Panc1 (cell line): ENCODE data around the gene TLCD3B. TPM values are rescaled to one million over a fixed set of nuclear protein-coding genes. Genes with fewer than 3 reads are reported as not detected.

Source experiments
- ATAC-seq: fragments of 200-7000 bp; cut with Tn5 transposase; 2 replicates; pipeline ENCODE4 v1.9.1; 2020; ENCODE audit warnings: mild to moderate bottlenecking, moderate library complexity
- BruUV-seq: library from RNA; stranded (reverse); fragments of 400-500 nt; replicated peaks from 2 replicates; lab custom pipeline; 2021; lab: Mats Ljungman, UMichigan
- CTCF ChIA-PET: fragments of 300-600 bp; sonication (Branson Sonifier 250); formaldehyde crosslinking; loops from one replicate; lab custom pipeline; 2022; ENCODE audit warnings: antibody characterized with exemption; lab: Charles Lee
- POLR2A ChIA-PET: fragments of 300-600 bp; sonication (Branson Sonifier 250); formaldehyde crosslinking; loops from one replicate; lab custom pipeline; 2022; ENCODE audit warnings: antibody characterized with exemption; lab: Charles Lee
- DNase-seq: peaks from one replicate; pipeline ENCODE4 v3.0.0-alpha.2; 2010; ENCODE audit warnings: low read depth, low spot score
- H3K27ac ChIP-seq: 2 replicates; pipeline ENCODE4 v1.5.1; 2011; ENCODE audit warnings: mild to moderate bottlenecking, low read length, inconsistent platforms
- H3K27me3 ChIP-seq: fragments of 200-500 bp; sonication (Bioruptor generic); 2 replicates; pipeline ENCODE4 v1.6.0; 2014; ENCODE audit warnings: low read length, inconsistent platforms; ENCODE audit not compliant: control insufficient read depth, insufficient read depth
- H3K36me3 ChIP-seq: fragments of 200-500 bp; sonication (Bioruptor generic); 2 replicates; pipeline ENCODE4 v1.5.1; 2014; ENCODE audit warnings: inconsistent platforms, mild to moderate bottlenecking, low read length, moderate library complexity; ENCODE audit not compliant: control insufficient read depth, insufficient read depth
- H3K4me1 ChIP-seq: 2 replicates; pipeline ENCODE4 v1.5.1; 2011; ENCODE audit warnings: inconsistent platforms, mild to moderate bottlenecking, low read length, moderate library complexity; ENCODE audit not compliant: control insufficient read depth, insufficient read depth
- H3K4me3 ChIP-seq, 2 experiments: 2 replicates each; pipeline ENCODE4 v1.5.1; 2011 to 2012; ENCODE audit warnings: low read depth in 2 of 2, low read length in 2 of 2, mild to moderate bottlenecking in 2 of 2, inconsistent platforms in 1 of 2, moderate library complexity in 1 of 2
- H3K9me3 ChIP-seq: fragments of 200-500 bp; sonication (Bioruptor generic); 2 replicates; pipeline ENCODE4 v1.5.1; 2014; ENCODE audit warnings: low read depth, mild to moderate bottlenecking, inconsistent platforms, low read length, moderate library complexity; ENCODE audit not compliant: control insufficient read depth, insufficient read depth
- POLR2AphosphoS5 ChIP-seq: IDR thresholded peaks from 2 replicates; pipeline ENCODE4 v1.6.1; 2012; ENCODE audit warnings: mild to moderate bottlenecking, low read depth, low read length, moderate library complexity
- SIN3A ChIP-seq: IDR thresholded peaks from 2 replicates; pipeline ENCODE4 v1.6.1; 2012; ENCODE audit warnings: low read depth, mild to moderate bottlenecking, low read length, moderate library complexity, borderline replicate concordance; ENCODE audit not compliant: insufficient read depth
- TCF7L2 ChIP-seq: IDR thresholded peaks from 2 replicates; pipeline ENCODE4 v1.6.1; 2011; ENCODE audit warnings: mild to moderate bottlenecking, low read depth, low read length, inconsistent platforms
- in situ Hi-C: cut with HindIII; loops from 2 replicates; pipeline ENCODE4 v1.10.0; 2016; ENCODE audit warnings: low sequenced_read_pairs, low pct_unique_long_range_greater_than_20kb
- intact Hi-C: fragments of 100-400 bp; cut with micrococcal nuclease; formaldehyde crosslinking; loops from one replicate; pipeline ENCODE4 v1.10.0; 2022; ENCODE audit not compliant: unreplicated experiment
- total RNA-seq: library from RNA; stranded (reverse); gene quantifications from one replicate; pipeline ENCODE4 v1.2.1, GENCODE V29; 2021; ENCODE audit not compliant: unreplicated experiment
- TF ChIP-seq, protein P1 (sequence below), 2 experiments: IDR thresholded peaks; 2 replicates each; pipeline ENCODE4 v1.6.1; 2011 to 2012; ENCODE audit warnings: low read depth in 2 of 2, control low read depth in 1 of 2, low read length in 1 of 2, mild to moderate bottlenecking in 1 of 2, moderate library complexity in 1 of 2; ENCODE audit not compliant: insufficient read depth in 1 of 2
- TF ChIP-seq, protein P2 (sequence below): fragments of 450-650 bp; IDR thresholded peaks from 2 replicates; pipeline ENCODE4 v1.5.1; 2017; ENCODE audit warnings: mild to moderate bottlenecking

Gene TLCD3B
- total RNA-seq, 1 experiment from 2014 or later, result 3.5 TPM

DNA sequence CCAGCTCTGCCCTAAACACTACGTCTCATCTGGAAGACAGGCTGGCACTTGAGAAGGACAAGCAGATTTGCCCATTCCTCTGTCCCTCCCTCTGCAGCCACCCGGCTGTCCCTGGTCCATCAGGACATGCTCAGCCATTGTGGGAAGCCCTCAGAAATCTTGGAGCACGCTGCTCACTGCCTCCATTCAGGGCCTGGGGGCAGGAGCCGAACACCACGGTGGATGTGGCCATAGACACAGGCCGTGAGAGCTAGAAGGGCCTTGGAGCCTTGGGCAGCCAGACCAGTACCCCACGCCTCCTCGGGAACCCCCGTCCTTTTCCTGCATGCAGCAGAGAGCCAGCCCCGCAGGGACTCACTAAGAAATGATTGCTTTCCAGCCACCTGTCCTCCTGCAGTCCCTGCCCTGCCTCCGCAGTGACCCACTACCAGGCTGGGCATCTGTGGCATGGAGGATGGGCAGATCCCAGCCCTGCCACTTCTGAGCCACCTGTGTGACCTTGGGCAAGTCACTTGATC lies 23.6 kb downstream of the TLCD3B start:
- ATAC-seq (no peak), DNase-seq (no peak)
- CTCF ChIA-PET, result no interaction called here
- H3K4me1 ChIP-seq, result 0 out of 2 replicates have a peak, but pooled peaks cover 3% of the 10 kb centered on the region
- H3K27me3 ChIP-seq, result no peaks in the 10 kb centered on the region
- H3K27ac ChIP-seq, result no peak overlapping the region
- POLR2A ChIA-PET, result no interaction called here
- no TSS peak for BruUV-seq
- intact Hi-C loops, result no loop called here
- TF ChIP-seq, protein P1, sequence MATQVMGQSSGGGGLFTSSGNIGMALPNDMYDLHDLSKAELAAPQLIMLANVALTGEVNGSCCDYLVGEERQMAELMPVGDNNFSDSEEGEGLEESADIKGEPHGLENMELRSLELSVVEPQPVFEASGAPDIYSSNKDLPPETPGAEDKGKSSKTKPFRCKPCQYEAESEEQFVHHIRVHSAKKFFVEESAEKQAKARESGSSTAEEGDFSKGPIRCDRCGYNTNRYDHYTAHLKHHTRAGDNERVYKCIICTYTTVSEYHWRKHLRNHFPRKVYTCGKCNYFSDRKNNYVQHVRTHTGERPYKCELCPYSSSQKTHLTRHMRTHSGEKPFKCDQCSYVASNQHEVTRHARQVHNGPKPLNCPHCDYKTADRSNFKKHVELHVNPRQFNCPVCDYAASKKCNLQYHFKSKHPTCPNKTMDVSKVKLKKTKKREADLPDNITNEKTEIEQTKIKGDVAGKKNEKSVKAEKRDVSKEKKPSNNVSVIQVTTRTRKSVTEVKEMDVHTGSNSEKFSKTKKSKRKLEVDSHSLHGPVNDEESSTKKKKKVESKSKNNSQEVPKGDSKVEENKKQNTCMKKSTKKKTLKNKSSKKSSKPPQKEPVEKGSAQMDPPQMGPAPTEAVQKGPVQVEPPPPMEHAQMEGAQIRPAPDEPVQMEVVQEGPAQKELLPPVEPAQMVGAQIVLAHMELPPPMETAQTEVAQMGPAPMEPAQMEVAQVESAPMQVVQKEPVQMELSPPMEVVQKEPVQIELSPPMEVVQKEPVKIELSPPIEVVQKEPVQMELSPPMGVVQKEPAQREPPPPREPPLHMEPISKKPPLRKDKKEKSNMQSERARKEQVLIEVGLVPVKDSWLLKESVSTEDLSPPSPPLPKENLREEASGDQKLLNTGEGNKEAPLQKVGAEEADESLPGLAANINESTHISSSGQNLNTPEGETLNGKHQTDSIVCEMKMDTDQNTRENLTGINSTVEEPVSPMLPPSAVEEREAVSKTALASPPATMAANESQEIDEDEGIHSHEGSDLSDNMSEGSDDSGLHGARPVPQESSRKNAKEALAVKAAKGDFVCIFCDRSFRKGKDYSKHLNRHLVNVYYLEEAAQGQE (IDR thresholded peaks at IDR 0.05; ENCODE audit: insufficient read depth in 1 of 2, low read depth in 2 of 2, low read length in 1 of 2), result no peak
- TF ChIP-seq, protein P2, sequence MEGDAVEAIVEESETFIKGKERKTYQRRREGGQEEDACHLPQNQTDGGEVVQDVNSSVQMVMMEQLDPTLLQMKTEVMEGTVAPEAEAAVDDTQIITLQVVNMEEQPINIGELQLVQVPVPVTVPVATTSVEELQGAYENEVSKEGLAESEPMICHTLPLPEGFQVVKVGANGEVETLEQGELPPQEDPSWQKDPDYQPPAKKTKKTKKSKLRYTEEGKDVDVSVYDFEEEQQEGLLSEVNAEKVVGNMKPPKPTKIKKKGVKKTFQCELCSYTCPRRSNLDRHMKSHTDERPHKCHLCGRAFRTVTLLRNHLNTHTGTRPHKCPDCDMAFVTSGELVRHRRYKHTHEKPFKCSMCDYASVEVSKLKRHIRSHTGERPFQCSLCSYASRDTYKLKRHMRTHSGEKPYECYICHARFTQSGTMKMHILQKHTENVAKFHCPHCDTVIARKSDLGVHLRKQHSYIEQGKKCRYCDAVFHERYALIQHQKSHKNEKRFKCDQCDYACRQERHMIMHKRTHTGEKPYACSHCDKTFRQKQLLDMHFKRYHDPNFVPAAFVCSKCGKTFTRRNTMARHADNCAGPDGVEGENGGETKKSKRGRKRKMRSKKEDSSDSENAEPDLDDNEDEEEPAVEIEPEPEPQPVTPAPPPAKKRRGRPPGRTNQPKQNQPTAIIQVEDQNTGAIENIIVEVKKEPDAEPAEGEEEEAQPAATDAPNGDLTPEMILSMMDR, result no peak
- TF ChIP-seq POLR2AphosphoS5 (no peak; the same call in 1 of the 2 replicates), SIN3A (no peak)
- H3K9me3 ChIP-seq, result no peaks in the 10 kb centered on the region
- no peaks in the 10 kb centered on the region for H3K36me3 ChIP-seq
- no peak overlapping the region for H3K4me3 ChIP-seq
- in situ Hi-C loops, result no loop called here

DNA sequence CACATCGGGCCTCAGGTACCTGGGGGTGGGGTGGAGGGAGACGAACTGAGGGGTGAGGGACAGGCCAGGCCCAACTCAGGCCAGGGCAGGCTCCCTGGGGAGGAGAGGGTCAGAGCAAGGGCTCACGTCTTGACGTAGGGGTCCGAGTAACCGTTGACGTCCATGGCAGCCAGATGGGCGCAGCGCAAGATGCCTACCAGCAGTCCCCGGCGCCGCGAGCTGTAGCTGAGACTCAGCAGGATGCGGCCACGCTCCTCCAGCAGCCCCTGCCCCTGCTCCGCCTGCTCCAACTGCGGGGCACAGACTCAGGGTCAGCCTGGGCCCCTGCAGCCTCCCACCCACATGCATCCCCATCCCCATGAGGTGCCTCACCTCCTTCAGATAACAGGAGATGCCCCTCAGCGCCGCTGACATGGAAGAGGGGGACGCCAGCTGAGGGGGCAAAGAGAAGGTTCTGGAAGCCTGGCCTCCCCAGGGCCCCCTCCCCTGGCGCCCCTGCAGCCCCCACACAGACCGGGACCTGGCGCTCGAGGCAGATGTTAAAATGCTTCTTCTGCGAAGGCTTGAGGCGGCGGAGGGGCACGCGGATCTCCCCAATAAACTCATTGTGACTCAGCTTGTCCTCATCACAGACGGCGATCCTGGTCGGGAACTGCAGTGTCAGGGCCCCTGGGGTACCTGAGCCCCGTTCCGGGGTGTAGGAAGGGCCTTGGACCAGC lies 24.3 kb downstream of the TLCD3B start:
- TF ChIP-seq, protein P1 (IDR thresholded peaks at IDR 0.05; ENCODE audit: insufficient read depth in 1 of 2, low read depth in 2 of 2, low read length in 1 of 2), result no peak
- TF ChIP-seq, protein P2, result no peak
- TF ChIP-seq SIN3A (no peak), POLR2AphosphoS5 (no peak; the same call in 1 of the 2 replicates), TCF7L2 (no peak)
- Histone ChIP-seq H3K9me3 (no peaks in the 10 kb centered on the region), H3K27ac (no peak overlapping the region), H3K27me3 (no peaks in the 10 kb centered on the region), H3K36me3 (no peaks in the 10 kb centered on the region), H3K4me1 (0 out of 2 replicates have a peak, but pooled peaks cover 3% of the 10 kb centered on the region), H3K4me3 (no peak overlapping the region)
- intact Hi-C loops (no loop called here), in situ Hi-C loops (no loop called here)
- ATAC-seq (no peak), DNase-seq (no peak)
- no TSS peak for BruUV-seq
- CTCF ChIA-PET, result no interaction called here
- POLR2A ChIA-PET, result no interaction called here
